SK-N-SH (cell line): ENCODE results near the gene GPC5. TPM values are rescaled to one million over a fixed set of nuclear protein-coding genes. Genes with fewer than 3 reads are reported as not detected.

Source experiments
- CTCF ChIA-PET: fragments of 300-600, 350-600 bp; formaldehyde crosslinking; extraction: SDS; loops from one replicate; lab custom pipeline; 2021; lab: Yijun Ruan, JAX
- POLR2A ChIA-PET: fragments of 350-600 bp; sonication (Branson Sonifier 250); formaldehyde crosslinking; extraction: SDS; loops from one replicate; lab custom pipeline; 2020; ENCODE audit warnings: antibody characterized with exemption, inconsistent platforms; lab: Yijun Ruan, JAX
- DNase-seq: peaks from one replicate; pipeline ENCODE4 v3.0.0; 2012
- H2AFZ ChIP-seq: fragments of 200-600 bp; sonication (generic); 2 replicates; pipeline ENCODE4 v1.8.1; 2016; ENCODE audit warnings: antibody characterized with exemption, mild to moderate bottlenecking, low read depth
- H3F3A ChIP-seq: fragments of 200-600 bp; sonication (generic); replicated peaks from 2 replicates; pipeline ENCODE3; 2016; ENCODE audit warnings: antibody characterized with exemption, mild to moderate bottlenecking; ENCODE audit not compliant: insufficient read depth
- H3K27ac ChIP-seq, 2 experiments: fragments of 200-500 bp in 1 of 2; fragments of 200-600 bp in 1 of 2; sonication (Bioruptor generic) in 1 of 2; sonication (generic), shearing (Covaris generic) in 1 of 2; 2 replicates each; pipeline versions ENCODE4 v1.5.1 to v1.6.1; 2014 to 2016; ENCODE audit warnings: low read depth in 2 of 2, inconsistent platforms in 1 of 2, low read length in 1 of 2, mild to moderate bottlenecking in 1 of 2, mixed read lengths in 1 of 2
- H3K27me3 ChIP-seq: fragments of 200-600 bp; sonication (generic), shearing (Covaris generic); 2 replicates; pipeline ENCODE4 v1.6.1; 2016; ENCODE audit warnings: mixed run types; ENCODE audit not compliant: insufficient read depth
- H3K36me3 ChIP-seq, 2 experiments: fragments of 200-500 bp in 1 of 2; fragments of 200-600 bp in 1 of 2; sonication (Bioruptor generic) in 1 of 2; sonication (generic) in 1 of 2; replicated peaks in 1 of 2; 2 replicates each; pipeline versions ENCODE3 to v1.5.1; 2014 to 2016; ENCODE audit warnings: low read length in 1 of 2, mild to moderate bottlenecking in 1 of 2; ENCODE audit not compliant: insufficient read depth in 2 of 2, control insufficient read depth in 1 of 2
- H3K4me1 ChIP-seq, 2 experiments: fragments of 200-500 bp in 1 of 2; fragments of 200-600 bp in 1 of 2; sonication (Bioruptor generic) in 1 of 2; sonication (generic), shearing (Covaris generic) in 1 of 2; 2 replicates each; pipeline versions ENCODE4 v1.5.1 to v1.6.1; 2014 to 2016; ENCODE audit warnings: low read depth in 1 of 2, low read length in 1 of 2, mixed run types in 1 of 2; ENCODE audit not compliant: insufficient read depth in 2 of 2, control insufficient read depth in 1 of 2
- H3K4me2 ChIP-seq: fragments of 200-600 bp; sonication (generic), shearing (Covaris generic); 2 replicates; pipeline ENCODE4 v1.6.1; 2017; ENCODE audit warnings: mixed run types
- H3K4me3 ChIP-seq, 2 experiments: fragments of 200-500 bp in 1 of 2; fragments of 200-600 bp in 1 of 2; sonication (Bioruptor generic) in 1 of 2; sonication (generic), shearing (Covaris generic) in 1 of 2; 2 replicates each; pipeline versions ENCODE4 v1.5.1 to v1.8.1; 2014 to 2016; ENCODE audit warnings: low read depth in 2 of 2, inconsistent platforms in 1 of 2, low read length in 1 of 2, mild to moderate bottlenecking in 1 of 2, mixed read lengths in 1 of 2, moderate library complexity in 1 of 2
- H3K79me2 ChIP-seq: fragments of 200-600 bp; sonication (generic); 2 replicates; pipeline ENCODE4 v1.8.1; 2017; ENCODE audit warnings: mild to moderate bottlenecking; ENCODE audit not compliant: insufficient read depth
- H3K9ac ChIP-seq: fragments of 200-600 bp; sonication (generic); 2 replicates; pipeline ENCODE4 v1.6.1; 2017; ENCODE audit warnings: mixed run types
- H3K9me2 ChIP-seq: fragments of 200-600 bp; sonication (generic); 2 replicates; pipeline ENCODE4 v1.6.1; 2017; ENCODE audit warnings: mixed run types
- H3K9me3 ChIP-seq: fragments of 200-600 bp; sonication (generic); 2 replicates; pipeline ENCODE4 v1.6.1; 2017; ENCODE audit warnings: mixed run types, mild to moderate bottlenecking, moderate library complexity
- H4K20me1 ChIP-seq: fragments of 200-600 bp; sonication (generic); 2 replicates; pipeline ENCODE4 v1.6.1; 2017; ENCODE audit warnings: mild to moderate bottlenecking, mixed run types; ENCODE audit not compliant: insufficient read depth
- ELF1 ChIP-seq: IDR thresholded peaks from 2 replicates; pipeline ENCODE4 v1.4.0; 2012
- FOSL2 ChIP-seq: IDR thresholded peaks from 2 replicates; pipeline ENCODE4 v1.4.0; 2012; ENCODE audit warnings: low read depth, mild to moderate bottlenecking, moderate library complexity, borderline replicate concordance
- FOXM1 ChIP-seq: IDR thresholded peaks from 2 replicates; pipeline ENCODE4 v1.4.0; 2012; ENCODE audit warnings: low read depth, mild to moderate bottlenecking
- IRF3 ChIP-seq: fragments of 150-350 bp; IDR thresholded peaks from 2 replicates; pipeline ENCODE4 v1.6.1; 2016; ENCODE audit warnings: mild to moderate bottlenecking, low read depth, low read length
- MEF2A ChIP-seq: IDR thresholded peaks from 2 replicates; pipeline ENCODE4 v1.4.0; 2012; ENCODE audit warnings: low read depth, borderline replicate concordance
- MXI1 ChIP-seq: IDR thresholded peaks from 2 replicates; pipeline ENCODE4 v1.6.1; 2012; ENCODE audit warnings: mild to moderate bottlenecking, low read depth, low read length, improper control_type of control experiment
- POLR2AphosphoS5 ChIP-seq: IDR thresholded peaks from 2 replicates; pipeline ENCODE4 v1.6.1; 2012; ENCODE audit warnings: low read depth, low read length
- REST ChIP-seq: IDR thresholded peaks from 2 replicates; pipeline ENCODE4 v1.6.1; 2012; ENCODE audit warnings: mild to moderate bottlenecking, low read depth, low read length, moderate library complexity
- RXRA ChIP-seq: IDR thresholded peaks from 2 replicates; pipeline ENCODE4 v1.4.0; 2012; ENCODE audit warnings: low read depth, mild to moderate bottlenecking, borderline replicate concordance
- TAF1 ChIP-seq: IDR thresholded peaks from 2 replicates; pipeline ENCODE4 v1.6.1; 2012; ENCODE audit warnings: low read depth, mild to moderate bottlenecking, low read length, moderate library complexity, borderline replicate concordance
- TCF12 ChIP-seq: IDR thresholded peaks from 2 replicates; pipeline ENCODE4 v1.4.0; 2012
- USF2 ChIP-seq: fragments of 150-350 bp; IDR thresholded peaks from 2 replicates; pipeline ENCODE4 v1.6.1; 2017; ENCODE audit warnings: antibody characterized with exemption, low read length, low read depth, borderline replicate concordance
- YY1 ChIP-seq: IDR thresholded peaks from 2 replicates; pipeline ENCODE4 v1.4.0; 2012; ENCODE audit warnings: low read depth, mild to moderate bottlenecking
- WGBS: methylation state at CpG from one replicate; pipeline ENCODE4 v1.1.6; 2017; ENCODE audit warnings: low lambda C conversion rate; 5-methylcytosine and 5-hydroxymethylcytosine counted together
- polyA plus RNA-seq, 3 experiments: library from polyadenylated mRNA; depleted of rRNA; stranded (reverse); fragments of >200 nt; gene quantifications; 2 replicates each; pipeline ENCODE4 v1.2.3, GENCODE V29; 2012

Gene GPC5
- polyA plus RNA-seq, 1 of the 3 experiments (the other 2 are of a cell fraction) = 0.03 TPM

- Histone ChIP-seq H3K9me3 (no peaks in the 10 kb centered on the region), H3K4me1 (no peaks in the 10 kb centered on the region), H3K36me3 (no peaks in the 10 kb centered on the region), H3K9ac (no peak overlapping the region), H2AFZ (no peak overlapping the region), H3K4me2 (no peak overlapping the region), H3F3A (no peaks in the 10 kb centered on the region), H3K27ac (no peak overlapping the region), H3K27me3 (no peaks in the 10 kb centered on the region), H4K20me1 (no peaks in the 10 kb centered on the region), H3K9me2 (0 out of 2 replicates have a peak, but pooled peaks cover 3% of the 10 kb centered on the region), H3K79me2 (no peaks in the 10 kb centered on the region), H3K4me3 (no peak overlapping the region)
- ChIA-PET CTCF (interaction anchor here (0.6 kb wide), 1 partner anchor 18 kb away, joined by 3 read pairs; no protein-coding TSS in a partner anchor), POLR2A (no interaction called here)
- DNase-seq = no peak
- no peak for TF ChIP-seq FOXM1
Observed at GRCh38 chr13:92649140-92649813, 1250.9 kb downstream of the GPC5 start.

GRCh38 chr13:92656103-92656502, 1257.7 kb downstream of the GPC5 start:
- no peaks in the 10 kb centered on the region for H3F3A ChIP-seq
- no peaks in the 10 kb centered on the region for H3K9me2 ChIP-seq
- POLR2A ChIA-PET = no interaction called here
- no peak overlapping the region for H3K4me3 ChIP-seq
- H3K36me3 ChIP-seq = no peaks in the 10 kb centered on the region
- H4K20me1 ChIP-seq = no peaks in the 10 kb centered on the region
- CTCF ChIA-PET = interaction anchor here (0.7 kb wide), 1 partner anchor 10 kb away, joined by 3 read pairs; no protein-coding TSS in a partner anchor
- H3K79me2 ChIP-seq = no peaks in the 10 kb centered on the region
- whole genome bisulfite sequencing = 65% methylated on average over 1 of the region's 1 CpG
- no peak overlapping the region for H3K4me2 ChIP-seq
- DNase-seq = no peak
- H3K27ac ChIP-seq = no peak overlapping the region
- H3K4me1 ChIP-seq = no peaks in the 10 kb centered on the region
- no peaks in the 10 kb centered on the region for H3K27me3 ChIP-seq
- H2AFZ ChIP-seq = no peak overlapping the region
- H3K9ac ChIP-seq = no peak overlapping the region
- TF ChIP-seq POLR2AphosphoS5 (no peak), ELF1 (no peak), USF2 (no peak), MEF2A (no peak), RXRA (no peak), TCF12 (no peak)
- TF ChIP-seq, all 33 proteins: peak for 0
- no peaks in the 10 kb centered on the region for H3K9me3 ChIP-seq

GRCh38 chr13:92656648-92657047, 1258.2 kb downstream of the GPC5 start:
- no peaks in the 10 kb centered on the region for H4K20me1 ChIP-seq
- TF ChIP-seq IRF3 (no peak), TAF1 (no peak), YY1 (no peak), REST (no peak), MXI1 (no peak), FOSL2 (no peak), POLR2AphosphoS5 (no peak)
- ChIA-PET POLR2A (no interaction called here), CTCF (no interaction called here)
- H3K9me3 ChIP-seq = no peaks in the 10 kb centered on the region
- no peaks in the 10 kb centered on the region for H3K27me3 ChIP-seq
- no peak overlapping the region for H3K27ac ChIP-seq
- H3K4me3 ChIP-seq = no peak overlapping the region
- H2AFZ ChIP-seq = no peak overlapping the region
- DNase-seq = no peak
- WGBS = 56% methylated on average over 7 of the region's 7 CpGs
- no peak overlapping the region for H3K4me2 ChIP-seq
- no peaks in the 10 kb centered on the region for H3K9me2 ChIP-seq
- no peaks in the 10 kb centered on the region for H3F3A ChIP-seq
- H3K36me3 ChIP-seq = no peaks in the 10 kb centered on the region
- no peaks in the 10 kb centered on the region for H3K4me1 ChIP-seq
- H3K79me2 ChIP-seq = no peaks in the 10 kb centered on the region
- no peak overlapping the region for H3K9ac ChIP-seq
